OCI-LY1 (cell line): ENCODE data around the gene PTPRN2.

Experiments used
- H2AFZ ChIP-seq: fragments of 200-600 bp; sonication (generic), shearing (Covaris generic); 2 replicates; pipeline ENCODE4 v1.6.0; 2014; ENCODE audit warnings: antibody characterized with exemption, mild to moderate bottlenecking, low read length
- H3F3A ChIP-seq: fragments of 200-600 bp; sonication (generic), shearing (Covaris generic); 2 replicates; pipeline ENCODE4 v1.6.0; 2014; ENCODE audit warnings: mild to moderate bottlenecking, antibody characterized with exemption, low read length, moderate library complexity; ENCODE audit not compliant: insufficient read depth
- H3K27ac ChIP-seq: fragments of 200-600 bp; sonication (generic); 2 replicates; pipeline ENCODE4 v1.5.1; 2014; ENCODE audit warnings: low read length, mixed run types, mild to moderate bottlenecking, low read depth; ENCODE audit not compliant: poor library complexity, severe bottlenecking
- H3K27me3 ChIP-seq: fragments of 200-600 bp; sonication (generic); 2 replicates; pipeline ENCODE4 v1.6.0; 2014; ENCODE audit warnings: antibody characterized with exemption, mild to moderate bottlenecking, low read length, moderate library complexity; ENCODE audit not compliant: insufficient read depth
- H3K36me3 ChIP-seq: fragments of 200-600 bp; sonication (generic); 2 replicates; pipeline ENCODE4 v1.6.1; 2014; ENCODE audit warnings: mild to moderate bottlenecking, antibody characterized with exemption, low read length, moderate library complexity, mixed read lengths; ENCODE audit not compliant: insufficient read depth
- H3K4me1 ChIP-seq: fragments of 200-600 bp; sonication (generic); 2 replicates; pipeline ENCODE4 v1.5.1; 2014; ENCODE audit warnings: mild to moderate bottlenecking, low read length, moderate library complexity; ENCODE audit not compliant: insufficient read depth, severe bottlenecking
- H3K4me2 ChIP-seq: fragments of 200-600 bp; sonication (generic), shearing (Covaris generic); 2 replicates; pipeline ENCODE4 v1.6.1; 2014; ENCODE audit warnings: low read length
- H3K4me3 ChIP-seq: fragments of 200-600 bp; sonication (generic); 2 replicates; pipeline ENCODE4 v1.5.1; 2014; ENCODE audit warnings: low read length, low read depth, mild to moderate bottlenecking, mixed read lengths; ENCODE audit not compliant: poor library complexity, severe bottlenecking
- H3K79me2 ChIP-seq: fragments of 200-600 bp; shearing (Covaris generic); 2 replicates; pipeline ENCODE4 v1.6.1; 2016; ENCODE audit warnings: mixed run types, low read length, mixed read lengths; ENCODE audit not compliant: insufficient read depth
- H3K9ac ChIP-seq: fragments of 200-600 bp; sonication (generic), shearing (Covaris generic); 2 replicates; pipeline ENCODE4 v1.6.1; 2014; ENCODE audit warnings: mild to moderate bottlenecking, low read length, mixed read lengths
- H3K9me2 ChIP-seq: fragments of 200-600 bp; sonication (generic), shearing (Covaris generic); 2 replicates; pipeline ENCODE4 v1.6.1; 2014; ENCODE audit warnings: low read depth, mild to moderate bottlenecking, low read length, mixed read lengths
- H3K9me3 ChIP-seq: fragments of 200-600 bp; shearing (Covaris generic); 2 replicates; pipeline ENCODE4 v1.6.1; 2014; ENCODE audit warnings: low read length, mixed read lengths
- H4K20me1 ChIP-seq: fragments of 200-600 bp; sonication (generic), shearing (Covaris generic); 2 replicates; pipeline ENCODE4 v1.6.0; 2016; ENCODE audit warnings: mild to moderate bottlenecking, low read length; ENCODE audit not compliant: insufficient read depth
- CTCF ChIP-seq: fragments of 200-600 bp; sonication (generic), shearing (Covaris generic); IDR thresholded peaks from 2 replicates; pipeline ENCODE4 v1.5.1; 2017; ENCODE audit warnings: mild to moderate bottlenecking, antibody characterized with exemption, low read length, moderate library complexity, mixed read lengths
- EZH2 ChIP-seq: fragments of 200-600 bp; sonication (generic), shearing (Covaris generic); IDR thresholded peaks from 2 replicates; pipeline ENCODE4 v1.8.0; 2017; ENCODE audit warnings: borderline replicate concordance, mixed run types, mild to moderate bottlenecking, antibody characterized with exemption, low read length, moderate library complexity, mixed read lengths

Gene PTPRN2

GRCh38 chr7:158120316-158120715 lies 467.3 kb downstream of the PTPRN2 start:
- Histone ChIP-seq H3K9me2 (no peaks in the 10 kb centered on the region), H3K79me2 (no peaks in the 10 kb centered on the region), H3F3A (no peaks in the 10 kb centered on the region), H3K4me2 (no peak overlapping the region), H4K20me1 (no peaks in the 10 kb centered on the region), H3K27me3 (no peaks in the 10 kb centered on the region), H3K27ac (no peak overlapping the region), H3K9ac (no peak overlapping the region), H2AFZ (no peak overlapping the region), H3K9me3 (no peaks in the 10 kb centered on the region), H3K36me3 (no peaks in the 10 kb centered on the region), H3K4me1 (no peaks in the 10 kb centered on the region), H3K4me3 (no peak overlapping the region)
- TF ChIP-seq EZH2 = no peak
- TF ChIP-seq CTCF = no peak

- H2AFZ ChIP-seq = no peak overlapping the region
- H3K27me3 ChIP-seq = no peaks in the 10 kb centered on the region
- no peaks in the 10 kb centered on the region for H3F3A ChIP-seq
- no peak overlapping the region for H3K4me3 ChIP-seq
- H3K9ac ChIP-seq = no peak overlapping the region
- H3K4me1 ChIP-seq = no peaks in the 10 kb centered on the region
- no peaks in the 10 kb centered on the region for H3K9me3 ChIP-seq
- TF ChIP-seq CTCF (no peak), EZH2 (no peak)
- no peak overlapping the region for H3K4me2 ChIP-seq
- no peaks in the 10 kb centered on the region for H3K9me2 ChIP-seq
- no peaks in the 10 kb centered on the region for H3K79me2 ChIP-seq
- no peak overlapping the region for H3K27ac ChIP-seq
- H4K20me1 ChIP-seq = no peaks in the 10 kb centered on the region
- H3K36me3 ChIP-seq = no peaks in the 10 kb centered on the region
These were observed 470.0 kb downstream of the PTPRN2 start for GRCh38 chr7:158117341-158118222.

GRCh38 chr7:158116235-158116634 lies 471.4 kb downstream of the PTPRN2 start:
- Histone ChIP-seq H3K27me3 (no peaks in the 10 kb centered on the region), H3K9me2 (no peaks in the 10 kb centered on the region), H3K9ac (no peak overlapping the region), H3K79me2 (no peaks in the 10 kb centered on the region), H4K20me1 (no peaks in the 10 kb centered on the region), H3K36me3 (no peaks in the 10 kb centered on the region), H3F3A (no peaks in the 10 kb centered on the region), H3K4me2 (no peak overlapping the region), H3K9me3 (no peaks in the 10 kb centered on the region), H3K27ac (no peak overlapping the region), H2AFZ (no peak overlapping the region), H3K4me3 (no peak overlapping the region), H3K4me1 (no peaks in the 10 kb centered on the region)
- TF ChIP-seq CTCF (no peak), EZH2 (no peak)
